Effector memory CD4-positive, alpha-beta T cell (primary cell): ENCODE measurements around the gene TNFRSF12A.

ENCODE experiments used
- DNase-seq, 3 donors: peaks; one replicate each; pipeline ENCODE4 v3.0.0-alpha.2; 2020
- H3K27ac ChIP-seq: 2 replicates; pipeline ENCODE4 v1.7.0; 2013; ENCODE audit warnings: mild to moderate bottlenecking, low read length, moderate library complexity; ENCODE audit not compliant: insufficient read depth, poor library complexity, severe bottlenecking
- H3K27me3 ChIP-seq: replicated peaks from 2 replicates; pipeline ENCODE4 v1.7.0; 2013; ENCODE audit warnings: mild to moderate bottlenecking, low read length; ENCODE audit not compliant: insufficient read depth, control insufficient read depth, poor library complexity, severe bottlenecking
- H3K36me3 ChIP-seq: 2 replicates; pipeline ENCODE4 v1.7.0; 2013; ENCODE audit warnings: mild to moderate bottlenecking, low read length, moderate library complexity; ENCODE audit not compliant: control insufficient read depth, insufficient read depth
- H3K4me1 ChIP-seq: 2 replicates; pipeline ENCODE4 v1.7.0; 2013; ENCODE audit warnings: low read length, mild to moderate bottlenecking; ENCODE audit not compliant: control insufficient read depth, insufficient read depth, poor library complexity, severe bottlenecking
- H3K4me3 ChIP-seq: 2 replicates; pipeline ENCODE4 v1.7.0; 2013; ENCODE audit warnings: low read length, low read depth, mild to moderate bottlenecking; ENCODE audit not compliant: insufficient read depth, poor library complexity, severe bottlenecking
- H3K9me3 ChIP-seq: 2 replicates; pipeline ENCODE4 v1.7.0; 2013; ENCODE audit warnings: mild to moderate bottlenecking, low read length, moderate library complexity; ENCODE audit not compliant: control insufficient read depth

TNFRSF12A gene

DNA sequence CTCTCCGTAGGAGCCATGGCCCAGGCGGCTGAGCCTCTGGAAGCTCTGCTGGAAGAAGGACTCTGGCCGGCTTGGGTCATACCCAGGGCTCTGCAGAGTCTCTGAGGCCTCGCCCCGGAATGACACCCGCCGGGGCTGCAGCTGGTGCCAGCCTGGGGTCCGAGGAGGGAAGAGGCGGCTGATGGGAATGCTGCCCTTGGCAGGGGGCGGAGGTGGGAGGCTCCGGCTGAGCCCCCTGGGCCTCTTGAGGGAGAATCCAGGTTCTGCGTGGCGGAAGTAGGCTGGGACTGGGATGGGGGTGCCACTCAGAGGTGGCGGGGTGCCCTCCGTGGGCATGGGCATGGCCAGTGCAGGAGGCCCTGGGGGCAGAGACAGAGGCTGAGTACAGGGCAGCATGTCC is 43.5 kb upstream of the TNFRSF12A start:
- no peaks in the 10 kb centered on the region for H3K27me3 ChIP-seq
- H3K4me1 ChIP-seq: peaks cover 7% of the 10 kb centered on the region
- H3K36me3 ChIP-seq: no peaks in the 10 kb centered on the region
- H3K9me3 ChIP-seq: no peaks in the 10 kb centered on the region
- DNase-seq: no peak
- H3K4me3 ChIP-seq: no peak overlapping the region
- no peak overlapping the region for H3K27ac ChIP-seq

DNA sequence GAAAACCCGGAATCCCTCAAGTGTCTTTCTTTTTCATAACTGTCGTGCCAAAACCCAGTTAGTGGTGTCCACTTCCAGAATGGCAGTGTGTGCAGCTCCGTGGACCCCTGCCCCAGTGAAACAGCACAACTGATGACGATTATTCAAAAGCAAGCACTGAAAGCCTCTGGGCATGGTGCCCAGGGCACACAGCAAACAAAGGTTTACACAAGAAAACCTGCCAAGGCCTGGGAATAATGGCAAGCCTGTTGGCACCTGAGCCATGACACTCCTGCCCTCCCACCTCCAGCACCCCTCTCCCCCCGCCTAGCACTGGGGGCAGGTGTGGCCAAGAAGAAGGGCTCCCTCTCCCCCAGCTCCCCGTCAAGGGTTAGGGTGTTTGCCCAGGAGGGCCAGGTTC is 42.7 kb upstream of the TNFRSF12A start:
- Histone ChIP-seq H3K9me3 (no peaks in the 10 kb centered on the region), H3K4me1 (peaks cover 7% of the 10 kb centered on the region), H3K36me3 (no peaks in the 10 kb centered on the region), H3K27me3 (no peaks in the 10 kb centered on the region), H3K4me3 (no peak overlapping the region), H3K27ac (no peak overlapping the region)
- no peak for DNase-seq

DNA sequence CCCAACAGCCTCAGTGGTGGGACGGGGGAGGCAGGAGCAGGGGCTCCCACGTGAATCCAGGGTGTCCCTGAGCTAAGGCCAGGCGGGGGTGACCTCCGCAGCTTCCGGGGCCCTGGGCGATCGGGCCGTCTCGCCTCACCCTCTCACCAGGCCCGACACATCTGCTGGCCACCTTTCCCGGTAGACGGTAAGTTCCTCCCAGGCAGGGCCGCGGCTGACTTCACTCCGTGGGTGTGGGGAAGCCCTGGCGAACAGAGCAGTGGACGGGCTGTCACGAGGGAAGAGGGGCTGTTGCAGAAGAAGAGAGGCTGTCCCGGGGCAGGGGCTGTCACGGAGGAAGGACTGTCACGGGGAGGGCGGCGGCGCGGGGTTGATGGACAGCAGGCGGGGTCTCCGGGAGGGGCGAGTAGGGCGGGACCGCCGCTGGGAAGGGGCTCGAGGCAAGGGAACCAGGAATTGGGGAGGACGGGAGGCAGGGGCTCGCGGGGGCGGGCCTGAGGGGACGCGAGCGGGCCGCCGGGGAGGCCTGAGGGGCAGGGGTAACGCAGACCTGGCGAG is 40.4 kb upstream of the TNFRSF12A start:
- H3K27ac ChIP-seq: no peak overlapping the region
- H3K27me3 ChIP-seq: no peaks in the 10 kb centered on the region
- no peaks in the 10 kb centered on the region for H3K36me3 ChIP-seq
- DNase-seq: no peak
- peaks cover 12% of the 10 kb centered on the region for H3K4me1 ChIP-seq
- H3K9me3 ChIP-seq: no peaks in the 10 kb centered on the region
- H3K4me3 ChIP-seq: peak overlapping the region; percentile 88

DNA sequence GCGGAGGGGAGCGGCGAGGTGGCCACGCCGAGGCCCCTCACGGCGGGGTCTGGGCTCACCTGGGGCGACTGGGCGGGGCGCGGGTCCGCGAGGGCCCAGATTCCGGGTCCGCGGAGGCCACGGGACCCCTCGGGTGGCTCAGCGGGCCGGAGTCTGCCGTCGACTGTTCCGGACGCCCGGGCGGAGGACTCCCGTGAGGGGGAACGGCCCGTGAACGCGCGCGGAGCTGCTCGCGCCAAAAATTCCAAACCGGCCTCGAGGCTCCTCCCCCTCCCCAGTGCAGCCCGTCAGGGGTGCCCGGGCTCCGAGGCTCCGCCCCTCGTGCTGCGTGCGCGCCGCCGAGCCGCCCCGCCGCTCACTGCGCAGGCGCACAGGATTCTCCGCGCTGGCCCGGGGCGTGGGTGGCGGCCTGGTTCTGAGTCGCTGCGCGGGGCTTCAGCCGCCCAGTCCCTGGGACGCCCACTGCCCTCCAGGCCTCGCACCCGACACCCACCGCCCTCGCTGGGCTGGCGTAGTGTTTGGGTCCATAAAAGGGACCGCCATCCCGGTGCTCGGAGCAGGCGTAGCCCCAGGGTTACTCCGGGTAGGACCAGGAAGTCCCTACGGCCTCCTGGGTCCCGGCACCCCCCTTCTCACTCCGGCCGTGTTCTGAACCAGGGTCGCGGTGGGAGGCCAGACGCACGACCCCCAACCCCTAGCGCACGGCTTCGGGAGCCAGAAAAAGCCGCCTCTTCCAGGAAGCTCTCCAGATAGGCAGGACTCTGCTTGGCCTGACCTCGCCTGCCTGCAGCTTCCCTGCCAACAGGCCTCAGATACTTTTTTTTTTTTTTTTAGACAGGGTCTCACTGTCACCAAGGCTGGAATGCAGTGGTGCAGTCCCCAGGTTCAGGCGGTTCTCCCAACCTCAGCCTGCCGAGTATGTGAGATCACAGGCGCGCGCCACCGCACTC is 39.7 kb upstream of the TNFRSF12A start, which contains the start of gene PKMYT1:
PKMYT1 (minus strand) TSS at position 220 of the 950 bp plus-strand sequence. CDS start 789 bp downstream, outside the sequence.
- Histone ChIP-seq H3K4me1 (peaks cover 12% of the 10 kb centered on the region), H3K27me3 (no peaks in the 10 kb centered on the region), H3K27ac (peak within 1 kb of the TSS; percentile 83), H3K9me3 (no peaks in the 10 kb centered on the region), H3K4me3 (peak within 1 kb of the TSS; percentile 88), H3K36me3 (no peaks in the 10 kb centered on the region)
- DNase-seq: peak; percentile 87 to 90 (median 89)

DNA sequence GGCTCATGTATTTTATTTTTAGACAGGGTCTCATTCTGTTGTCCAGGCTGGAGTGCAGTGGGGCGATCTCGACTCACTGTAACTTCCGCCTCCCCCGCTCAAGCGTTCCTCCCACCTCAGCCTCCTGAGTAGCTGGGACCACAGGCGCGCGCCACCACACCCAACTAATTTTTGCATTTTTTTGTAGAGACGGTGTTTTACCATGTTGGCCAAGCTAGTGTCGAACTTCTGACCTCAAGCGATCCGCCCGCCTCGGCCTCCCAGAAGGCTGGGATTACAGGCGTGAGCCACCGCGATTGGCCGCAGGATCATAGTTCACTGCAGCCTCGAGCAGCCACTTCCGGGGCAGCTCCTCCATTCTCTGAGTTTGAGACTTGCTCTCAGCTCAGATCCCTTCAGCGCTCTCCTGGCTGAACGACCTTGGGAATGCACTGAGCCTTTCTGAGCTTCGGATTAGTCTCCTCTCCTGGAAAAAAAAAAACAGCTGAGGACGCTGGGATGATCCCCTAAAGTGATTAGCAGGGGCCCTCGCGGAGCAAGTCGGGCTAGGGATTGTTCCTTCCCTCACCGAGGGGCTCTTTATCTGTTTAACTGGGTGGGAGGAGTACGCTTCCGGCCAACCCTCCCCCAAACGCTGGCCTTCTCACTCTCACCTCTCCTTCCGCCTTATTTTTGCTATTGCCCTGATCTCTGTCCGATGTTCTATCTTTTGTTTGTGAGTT is 38.8 kb upstream of the TNFRSF12A start:
- H3K4me3 ChIP-seq: no peak overlapping the region
- H3K27ac ChIP-seq: peak overlapping the region; percentile 83

DNA sequence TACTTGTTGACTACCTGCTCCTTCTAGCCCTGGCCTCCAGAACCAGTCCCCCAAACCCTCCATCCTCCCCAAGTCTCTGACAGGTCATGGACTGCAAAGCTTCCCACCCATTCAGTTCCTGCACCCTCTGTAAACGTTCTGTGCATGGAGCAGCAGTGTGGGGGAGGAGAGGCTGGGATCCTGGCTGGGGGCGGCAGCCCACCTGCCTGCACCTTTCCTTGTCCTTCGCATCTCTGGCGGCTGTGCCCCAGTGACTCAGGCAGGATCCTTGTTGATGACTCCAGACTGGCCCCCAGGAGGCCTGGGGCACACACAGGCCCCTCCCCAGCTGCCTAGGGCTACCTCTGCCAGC is 38.3 kb upstream of the TNFRSF12A start:
- Histone ChIP-seq H3K27ac (no peak overlapping the region), H3K36me3 (no peaks in the 10 kb centered on the region), H3K27me3 (no peaks in the 10 kb centered on the region), H3K4me1 (peaks cover 12% of the 10 kb centered on the region), H3K9me3 (no peaks in the 10 kb centered on the region), H3K4me3 (no peak overlapping the region)
- DNase-seq: no peak

More for the DNA sequence above, 38.8 kb upstream of the TNFRSF12A start:
- Histone ChIP-seq H3K4me1 (peaks cover 12% of the 10 kb centered on the region), H3K27me3 (no peaks in the 10 kb centered on the region), H3K36me3 (no peaks in the 10 kb centered on the region), H3K9me3 (no peaks in the 10 kb centered on the region)
- DNase-seq: no peak

DNA sequence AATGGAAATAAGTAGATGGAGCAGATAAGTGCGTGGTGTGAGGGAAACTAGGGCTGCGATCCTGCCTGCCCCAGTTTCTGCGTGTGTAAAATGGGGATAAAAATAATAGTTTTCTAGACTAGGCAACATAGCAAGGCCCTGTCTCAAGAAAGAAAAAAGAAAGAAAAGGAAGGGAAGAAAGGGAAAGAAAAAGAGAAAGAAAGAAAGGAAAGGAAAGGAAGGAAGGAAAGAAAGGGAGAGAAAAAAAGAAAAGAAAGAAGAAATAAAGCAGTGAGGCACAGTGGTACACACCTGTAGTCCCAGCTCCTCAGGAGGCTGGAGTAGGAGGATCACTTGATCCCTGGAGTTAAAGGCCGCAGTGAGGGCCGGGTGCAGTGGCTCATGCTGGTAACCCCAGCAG is 37.8 kb upstream of the TNFRSF12A start:
- Histone ChIP-seq H3K27me3 (no peaks in the 10 kb centered on the region), H3K9me3 (no peaks in the 10 kb centered on the region), H3K4me3 (no peak overlapping the region), H3K4me1 (peaks cover 12% of the 10 kb centered on the region), H3K36me3 (no peaks in the 10 kb centered on the region), H3K27ac (no peak overlapping the region)
- no peak for DNase-seq

DNA sequence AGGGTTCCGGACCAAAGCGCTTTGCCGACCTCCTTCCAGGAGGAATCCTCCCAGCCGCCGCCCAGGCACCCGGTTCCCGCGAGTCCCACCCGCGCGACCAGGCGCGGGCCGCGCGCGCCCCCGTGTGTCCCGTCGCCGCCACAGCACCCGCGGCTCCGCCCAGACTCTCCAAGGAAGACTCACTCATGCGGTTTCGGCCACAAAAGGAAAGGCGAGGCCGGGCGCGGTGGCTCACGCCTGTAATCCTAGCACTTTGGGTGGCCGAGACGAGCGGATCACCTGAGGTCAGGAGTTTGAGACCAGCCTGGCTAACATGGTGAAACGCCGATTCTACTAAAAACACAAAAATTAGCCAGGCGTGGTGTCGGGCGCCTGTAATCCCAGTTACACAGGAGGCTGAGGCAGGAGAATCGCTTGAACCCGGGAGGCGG is 36.4 kb upstream of the TNFRSF12A start:
- no peaks in the 10 kb centered on the region for H3K9me3 ChIP-seq
- DNase-seq: peak; percentile 29 to 56 (median 43)
- no peak overlapping the region for H3K27ac ChIP-seq
- no peaks in the 10 kb centered on the region for H3K36me3 ChIP-seq
- H3K4me3 ChIP-seq: no peak overlapping the region
- H3K27me3 ChIP-seq: no peaks in the 10 kb centered on the region
- H3K4me1 ChIP-seq: peaks cover 12% of the 10 kb centered on the region

DNA sequence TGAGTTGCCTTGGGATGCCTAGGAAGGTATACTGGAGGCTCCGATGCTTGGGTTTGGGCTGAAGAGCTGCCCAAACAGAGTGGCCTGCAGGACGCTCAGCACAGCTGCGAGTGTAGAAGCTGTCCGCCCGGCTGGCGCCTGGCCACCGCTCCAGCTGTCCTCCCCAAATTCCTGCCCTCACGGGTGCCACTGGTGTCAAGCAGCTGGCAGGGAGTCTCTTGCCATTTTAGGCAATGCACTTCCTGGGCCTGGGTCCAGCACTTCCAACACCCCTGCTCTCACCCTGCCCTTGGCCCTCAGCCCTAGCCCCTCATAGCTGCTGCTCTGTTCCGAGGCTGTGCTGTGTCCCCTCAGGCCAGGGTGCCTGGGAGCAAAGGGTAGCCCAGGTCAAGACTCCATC is 34.7 kb upstream of the TNFRSF12A start:
- Histone ChIP-seq H3K27me3 (no peaks in the 10 kb centered on the region), H3K9me3 (no peaks in the 10 kb centered on the region), H3K4me3 (no peak overlapping the region), H3K4me1 (peaks cover 5% of the 10 kb centered on the region), H3K27ac (no peak overlapping the region), H3K36me3 (no peaks in the 10 kb centered on the region)
- no peak for DNase-seq
